IPS DF 4.7 (cell line): ENCODE data around the gene LINGO3.

Experiments used
- DNase-seq: peaks from one replicate; pipeline ENCODE4 v3.0.0-alpha.2; 2013; ENCODE audit warnings: low spot score; ENCODE audit errors: extremely low read depth

Gene LINGO3

DNA sequence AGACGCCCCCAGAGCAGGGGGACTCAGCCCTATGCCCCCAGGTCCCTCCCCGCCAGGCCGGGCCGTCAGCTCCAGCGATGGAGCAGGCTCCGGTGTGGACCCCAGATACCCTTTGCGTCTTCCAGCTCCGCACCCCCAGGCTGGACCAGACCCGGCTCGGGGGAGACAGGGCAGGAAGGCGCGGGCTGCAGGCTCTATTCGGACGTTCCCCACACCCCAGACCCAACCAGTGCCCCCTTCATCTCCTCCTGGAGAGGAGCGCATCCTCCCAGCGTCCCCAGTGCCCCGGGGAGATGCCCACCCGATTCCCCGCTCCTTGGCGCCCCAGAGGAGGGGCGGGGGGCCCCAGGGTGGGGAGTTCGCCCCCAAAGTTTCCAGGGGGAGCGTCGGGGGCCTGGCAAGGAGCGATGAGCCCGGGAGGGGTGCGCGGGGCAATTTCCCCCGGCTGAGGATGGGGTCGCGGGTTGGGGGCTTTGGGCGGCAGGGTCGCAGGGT, 389 bp downstream of the LINGO3 start:
- DNase-seq, result no peak

GRCh38 chr19:2306971-2307370, 983 bp downstream of the LINGO3 start:
- no peak for DNase-seq

- DNase-seq, result no peak
Measured at GRCh38 chr19:2306281-2306806, 1.6 kb downstream of the LINGO3 start.

DNA sequence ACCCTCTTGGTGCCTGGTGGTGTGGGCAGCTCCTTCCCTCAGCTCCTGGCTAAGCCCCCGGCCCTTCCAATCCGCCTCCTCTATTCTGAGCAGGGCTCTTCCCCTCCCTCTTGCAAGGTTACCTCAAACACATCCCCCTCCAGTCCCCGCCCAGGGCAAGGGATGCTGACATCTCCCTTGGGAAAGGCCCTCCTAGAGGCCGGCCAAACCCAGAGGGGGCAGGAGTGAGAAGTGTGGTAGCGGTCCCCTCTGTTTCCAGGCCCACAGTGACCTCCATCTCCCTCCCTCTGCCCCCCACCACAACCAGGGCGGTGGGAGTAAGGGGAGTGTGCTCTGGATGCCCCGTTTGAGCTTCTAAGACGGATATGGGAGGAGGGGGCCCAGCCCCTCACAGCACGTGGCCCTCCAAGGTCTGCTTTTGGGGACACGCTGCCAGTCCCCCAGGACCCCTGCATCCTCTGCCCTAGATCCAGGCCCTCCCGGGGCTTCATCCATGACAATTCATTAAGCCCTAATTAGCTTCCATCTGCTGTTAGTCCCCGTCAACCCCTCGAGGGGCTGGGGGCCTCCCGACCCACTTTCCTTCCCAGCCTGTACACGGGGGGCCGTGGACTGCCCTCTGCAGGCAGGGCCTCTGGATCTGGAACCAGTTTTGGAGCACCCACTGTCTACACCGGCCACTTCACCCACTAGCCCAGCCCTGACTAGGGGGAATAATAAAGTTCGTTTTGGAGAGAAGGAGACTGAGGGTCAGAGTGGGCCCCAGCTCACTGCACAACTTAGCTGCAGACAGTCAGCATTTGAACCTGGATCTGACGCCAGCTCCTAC, 2.3 kb downstream of the LINGO3 start:
- DNase-seq, result no peak

DNA sequence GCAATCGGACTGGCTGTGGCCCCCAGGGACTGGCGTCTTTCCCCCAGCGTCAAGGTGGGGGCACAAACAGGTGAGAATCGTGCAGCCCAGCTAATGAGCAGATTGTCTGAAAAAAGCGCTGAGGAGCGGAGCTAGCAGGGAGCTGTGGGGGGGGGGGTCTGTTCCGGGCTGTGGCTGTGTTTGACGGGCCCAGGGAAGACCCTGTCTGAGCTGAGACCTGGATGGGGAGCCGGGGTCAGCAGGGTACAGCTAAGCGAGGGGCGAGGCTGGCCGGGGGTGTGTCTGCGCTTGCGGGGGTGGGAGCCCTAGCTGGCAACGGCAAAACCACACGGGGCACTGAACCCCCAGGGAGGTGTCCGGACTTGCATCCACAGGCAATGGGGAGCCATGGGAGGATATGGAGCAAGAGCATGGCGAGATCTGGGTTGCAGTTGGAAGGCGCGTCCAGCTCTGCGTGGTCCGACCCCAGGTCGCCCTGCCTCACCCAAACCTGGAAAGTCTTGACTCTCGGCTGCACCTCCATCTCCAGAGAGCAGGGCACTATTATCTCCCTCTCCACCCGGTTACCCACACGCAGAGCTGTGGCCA, 4.6 kb downstream of the LINGO3 start:
- DNase-seq, result no peak

GRCh38 chr19:2302319-2303210, 5.4 kb downstream of the LINGO3 start:
- no peak for DNase-seq

DNA sequence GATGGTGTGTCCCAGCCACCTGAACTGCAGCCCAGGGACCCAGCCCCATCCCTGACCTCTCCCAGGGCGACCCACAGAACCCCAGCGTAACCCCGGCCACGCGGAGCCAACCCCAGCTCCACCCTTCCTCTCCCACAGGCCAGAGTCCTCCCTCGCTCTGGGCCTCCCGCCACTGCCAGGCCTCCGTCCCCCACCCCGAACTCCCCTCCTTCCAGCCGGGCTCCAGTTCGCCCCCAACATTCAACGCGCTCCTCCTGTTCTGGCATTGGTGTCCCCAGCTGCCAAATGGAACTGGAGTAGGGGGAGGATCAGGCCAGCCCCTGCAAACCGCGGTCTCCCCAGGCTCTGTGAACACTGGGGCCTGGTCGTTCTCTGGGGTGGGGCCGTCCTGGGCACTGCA, 7.4 kb downstream of the LINGO3 start:
- DNase-seq, result no peak

GRCh38 chr19:2296141-2296540, 11.8 kb downstream of the LINGO3 start:
- no peak for DNase-seq

DNA sequence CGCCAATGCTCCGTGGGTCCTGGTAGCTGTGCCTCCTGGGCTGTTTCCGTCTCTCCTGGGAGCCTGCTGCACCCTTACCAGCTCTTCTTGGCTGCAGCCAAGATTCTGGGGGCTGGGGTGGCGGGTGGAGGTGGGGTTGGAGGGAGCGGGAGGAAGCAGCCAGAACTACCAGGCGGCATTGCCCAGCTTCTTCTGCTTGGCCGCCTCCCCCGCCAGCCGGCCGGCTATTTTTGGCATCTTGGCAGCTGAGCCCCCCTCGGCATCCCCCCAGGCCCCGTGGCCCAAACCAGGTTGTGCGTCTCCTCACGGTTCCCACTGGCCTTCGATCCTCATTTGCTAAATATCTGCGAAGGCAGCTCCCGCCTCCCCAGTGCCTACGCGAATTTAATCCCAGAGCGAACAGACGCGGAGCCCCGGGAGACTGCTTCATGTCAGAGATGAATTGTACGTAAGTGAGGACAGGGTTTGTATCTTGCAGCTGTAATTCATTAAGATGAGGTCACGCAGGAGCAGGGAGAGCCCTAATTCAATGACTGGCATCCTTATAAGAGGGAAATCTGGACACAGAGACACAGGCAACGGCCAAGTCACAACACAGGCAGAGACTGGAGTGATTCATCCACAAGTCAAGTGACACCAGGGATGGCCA, 13.1 kb downstream of the LINGO3 start:
- no peak for DNase-seq

GRCh38 chr19:2291185-2291751, 16.7 kb downstream of the LINGO3 start:
- no peak for DNase-seq

DNA sequence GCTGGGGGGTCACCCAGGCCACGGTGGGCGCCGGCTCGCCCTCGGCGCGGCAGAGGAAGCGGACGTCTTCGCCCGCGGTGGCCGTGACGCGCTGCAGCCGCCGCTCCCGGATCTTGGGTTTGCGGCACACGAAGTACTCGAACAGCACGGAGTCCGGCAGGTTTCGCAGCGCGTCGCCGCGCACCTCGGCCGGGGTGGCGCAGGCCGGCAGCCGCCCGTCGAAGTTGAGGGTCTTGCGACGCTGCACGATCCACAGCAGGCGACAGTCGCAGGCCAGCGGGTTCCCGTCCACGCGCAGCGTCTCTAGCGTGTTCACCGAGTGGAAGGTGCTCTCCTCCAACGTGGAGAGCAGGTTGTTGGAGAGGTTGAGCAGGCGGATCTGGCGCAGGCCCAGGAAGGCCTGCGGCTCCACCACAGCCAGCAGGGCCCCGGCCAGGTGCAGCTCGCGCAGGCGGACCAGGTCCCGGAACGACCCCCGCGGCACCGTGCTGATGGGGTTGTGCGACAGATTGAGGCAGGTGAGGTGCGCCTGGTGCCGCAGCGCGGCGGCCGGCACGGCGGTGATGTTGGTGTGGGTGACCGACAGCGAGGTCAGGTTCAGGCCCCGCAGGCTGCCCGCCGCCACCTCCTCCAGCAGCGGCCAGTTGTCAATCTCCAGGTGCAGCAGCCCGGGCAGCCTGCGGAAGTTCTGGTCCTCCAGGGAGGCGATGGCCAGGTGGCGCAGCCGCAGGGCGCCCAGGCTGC, 17.3 kb downstream of the LINGO3 start:
- no peak for DNase-seq

GRCh38 chr19:2289714-2290435, 18.1 kb downstream of the LINGO3 start:
- DNase-seq, result no peak

GRCh38 chr19:2288818-2289713, 18.9 kb downstream of the LINGO3 start:
- DNase-seq, result no peak

DNA sequence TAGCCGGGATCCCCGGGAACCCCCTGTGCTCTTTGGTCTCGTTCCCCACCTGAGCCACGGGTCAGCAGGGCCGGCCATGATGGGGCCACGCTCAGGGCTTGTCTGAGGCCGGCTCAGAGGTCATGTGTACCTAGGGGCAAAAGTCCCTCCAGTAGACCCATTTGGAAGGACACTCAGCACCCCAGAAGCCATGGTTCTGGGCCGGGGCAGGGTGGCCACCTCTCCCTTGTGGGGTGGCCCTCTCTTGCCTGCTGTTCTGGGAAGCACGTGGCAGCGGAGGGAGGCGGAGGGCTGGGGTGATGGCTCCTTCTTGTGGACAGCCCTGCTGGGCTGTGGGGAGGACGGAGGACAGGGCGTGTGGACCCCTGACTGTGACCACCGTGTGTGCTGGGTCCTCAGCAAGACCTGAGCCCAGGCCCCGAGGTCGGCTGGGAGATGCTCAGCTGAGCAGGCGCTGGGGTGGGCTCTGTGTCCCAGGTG, 19.6 kb downstream of the LINGO3 start:
- no peak for DNase-seq

DNA sequence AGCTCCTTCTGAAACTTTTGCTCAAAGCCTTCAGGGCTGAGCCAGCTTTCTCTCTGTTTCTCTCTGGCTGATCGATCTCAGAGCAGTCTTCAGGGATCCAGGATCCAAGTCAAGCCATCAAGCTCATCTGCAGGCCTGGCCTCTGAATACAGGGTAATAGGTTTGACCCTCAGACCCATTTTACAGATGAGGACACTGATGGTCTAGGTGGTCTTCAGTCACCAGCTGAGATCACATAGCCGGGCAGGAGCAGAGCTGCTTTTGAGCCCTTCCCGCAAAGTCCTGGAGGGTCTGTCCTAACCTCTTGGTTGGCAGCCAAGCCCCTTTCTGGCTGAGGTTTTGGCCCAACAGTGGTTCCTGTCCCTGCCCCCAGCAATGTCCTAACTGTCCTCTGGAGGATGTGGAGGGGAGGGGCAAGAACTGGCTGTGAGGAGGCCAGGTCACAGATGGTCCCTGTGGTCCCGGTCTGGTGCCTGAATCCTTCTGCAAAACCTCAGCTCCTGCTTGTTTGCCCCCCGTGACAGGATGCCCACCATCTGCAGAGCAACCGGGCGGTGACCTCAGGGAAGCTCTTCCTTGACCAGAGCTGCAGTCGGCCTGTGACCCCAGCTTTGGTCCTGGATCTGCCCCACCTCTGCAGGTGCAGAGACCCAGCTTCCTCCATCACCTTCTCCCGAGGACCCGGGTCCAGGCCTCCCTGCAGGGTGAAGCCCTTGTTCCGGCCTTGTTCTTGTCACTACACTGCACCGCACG, 20.2 kb downstream of the LINGO3 start:
- no peak for DNase-seq

DNA sequence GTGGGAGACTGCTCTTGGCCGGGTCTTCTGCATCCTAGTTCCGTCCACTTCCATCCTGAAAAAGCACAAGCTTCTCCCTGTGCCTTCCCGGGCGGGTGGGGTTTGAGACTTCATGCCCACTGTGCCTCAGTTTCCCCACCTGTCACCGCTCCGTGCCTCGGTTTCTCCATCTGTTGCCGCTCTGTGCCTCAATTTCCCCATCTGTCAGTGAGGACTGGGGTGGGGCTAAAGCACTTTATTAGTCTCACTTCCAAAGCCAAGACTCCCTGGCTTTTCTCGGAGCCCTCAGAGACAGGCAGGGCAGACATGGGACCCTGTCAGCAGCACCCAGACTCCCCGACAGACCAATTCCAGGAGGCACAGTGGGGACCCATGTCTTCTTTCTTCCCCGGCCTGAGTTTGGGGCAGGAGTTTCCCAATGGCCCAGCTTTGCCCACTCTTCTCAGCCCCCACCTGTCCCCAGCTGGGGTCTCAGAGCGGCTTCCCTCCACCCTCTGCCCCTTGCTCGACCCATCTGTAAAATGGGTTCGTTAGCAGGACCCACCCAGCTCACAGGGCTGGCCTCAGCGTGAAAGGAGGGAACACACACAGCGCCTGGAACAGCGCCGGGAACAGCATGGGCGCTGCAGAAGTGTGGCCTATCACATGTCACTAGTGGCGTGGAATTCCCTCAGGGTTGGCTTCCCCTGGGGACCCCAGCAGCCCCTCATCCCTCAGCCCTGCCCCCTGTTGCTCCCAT, 21.4 kb downstream of the LINGO3 start:
- no peak for DNase-seq
